Natural killer cell (primary cell): ENCODE measurements around the gene CD180. TPM values are rescaled to one million over a fixed set of nuclear protein-coding genes. Genes with fewer than 3 reads are reported as not detected.

Experiments used
- ATAC-seq, 3 donors: fragments of 150-1000 bp in 2 of 3; fragments of 200-7000 bp in 1 of 3; cut with Tn5 transposase; 1 replicate in 1 of 3; 2 replicates in 2 of 3; pipeline ENCODE4 v1.10.0; 2021; ENCODE audit warnings: mild to moderate bottlenecking in 2 of 3, moderate library complexity in 2 of 3
- DNase-seq, 2 donors: peaks; one replicate each; pipeline versions ENCODE4 v3.0.0 to v3.0.0-alpha.2; 2013 to 2021; ENCODE audit warnings: mixed read lengths in 1 of 2
- H3K27ac ChIP-seq: one replicate; pipeline ENCODE4 v1.5.1; 2013; ENCODE audit warnings: mild to moderate bottlenecking, low read length
- H3K27me3 ChIP-seq: one replicate; pipeline ENCODE4 v1.6.1; 2013; ENCODE audit warnings: low read length; ENCODE audit not compliant: control insufficient read depth, insufficient read depth
- H3K36me3 ChIP-seq: one replicate; pipeline ENCODE4 v1.6.1; 2013; ENCODE audit warnings: low read length; ENCODE audit not compliant: control insufficient read depth, insufficient read depth
- H3K4me1 ChIP-seq: one replicate; pipeline ENCODE4 v1.6.1; 2013; ENCODE audit warnings: low read length; ENCODE audit not compliant: control insufficient read depth, insufficient read depth
- H3K4me3 ChIP-seq: one replicate; pipeline ENCODE4 v1.5.1; 2013; ENCODE audit warnings: low read length
- H3K9me3 ChIP-seq: one replicate; pipeline ENCODE4 v1.6.1; 2013; ENCODE audit warnings: low read length; ENCODE audit not compliant: control insufficient read depth, insufficient read depth
- H3K27ac Mint-ChIP-seq, 2 donors: one replicate each; pipeline ENCODE4 v1.8.0; 2022; ENCODE audit warnings: mild to moderate bottlenecking in 2 of 2, mixed read lengths in 2 of 2, moderate library complexity in 1 of 2
- H3K27me3 Mint-ChIP-seq, 2 donors: one replicate each; pipeline ENCODE4 v1.8.0; 2022; ENCODE audit warnings: low read depth in 2 of 2, mixed read lengths in 2 of 2
- H3K36me3 Mint-ChIP-seq: one replicate; pipeline ENCODE4 v1.8.0; 2022; ENCODE audit warnings: mixed read lengths
- H3K4me1 Mint-ChIP-seq, 2 donors: one replicate each; pipeline ENCODE4 v1.8.0; 2022; ENCODE audit warnings: mixed read lengths in 2 of 2
- H3K4me3 Mint-ChIP-seq: one replicate; pipeline ENCODE4 v1.8.0; 2022; ENCODE audit warnings: mild to moderate bottlenecking, moderate library complexity, mixed read lengths
- H3K9me3 Mint-ChIP-seq, 2 donors: one replicate each; pipeline ENCODE4 v1.8.0; 2022; ENCODE audit warnings: mixed read lengths in 2 of 2
- CTCF ChIP-seq: fragments of 200-600 bp; IDR thresholded peaks from one replicate; pipeline ENCODE4 v1.8.0; 2022; ENCODE audit warnings: antibody characterized with exemption
- WGBS: methylation state at CpG from one replicate; pipeline ENCODE4 v1.1.7; 2013; ENCODE audit warnings: missing lambda C conversion rate; ENCODE audit not compliant: insufficient coverage; 5-methylcytosine and 5-hydroxymethylcytosine counted together
- intact Hi-C: fragments of 100-400 bp; cut with micrococcal nuclease; formaldehyde crosslinking; loops from one replicate; pipeline ENCODE4 v1.14.2; 2022
- total RNA-seq, 4 donors: library from RNA; stranded (reverse); fragments of 120-200 nt in 1 of 4; gene quantifications; one replicate each; pipeline versions ENCODE4 v1.2.3 to v1.2.4, GENCODE V29; 2013 to 2022

CD180 gene
- total RNA-seq, 3 donors from 2014 or later (not counting 1 experiment from before 2014, with no cell fraction given), result 0.34 to 1.2 (median 1.1) TPM

GRCh38 chr5:67135381-67135984 is 61.1 kb downstream of the CD180 start:
- Histone ChIP-seq H3K27me3 (no peaks in the 10 kb centered on the region), H3K4me1 (no peaks in the 10 kb centered on the region), H3K27ac (no peak overlapping the region), H3K9me3 (no peaks in the 10 kb centered on the region), H3K36me3 (no peaks in the 10 kb centered on the region), H3K4me3 (no peak overlapping the region)
- no peak for TF ChIP-seq CTCF
- Mint-ChIP-seq H3K4me3 (no peak overlapping the region), H3K4me1 (no peaks in the 10 kb centered on the region), H3K27me3 (no peaks in the 10 kb centered on the region), H3K27ac (no peak overlapping the region), H3K9me3 (no peaks in the 10 kb centered on the region), H3K36me3 (no peaks in the 10 kb centered on the region)
- intact Hi-C loops, result no loop called here
- WGBS, result 95% methylated on average over 5 of the region's 6 CpGs
- DNase-seq (no peak), ATAC-seq (no peak)

- no peak overlapping the region for H3K27ac ChIP-seq
- no peaks in the 10 kb centered on the region for H3K4me1 ChIP-seq
- H3K36me3 ChIP-seq, result no peaks in the 10 kb centered on the region
- Mint-ChIP-seq H3K27ac (no peak overlapping the region), H3K36me3 (no peaks in the 10 kb centered on the region), H3K9me3 (no peaks in the 10 kb centered on the region), H3K4me3 (no peak overlapping the region), H3K27me3 (no peaks in the 10 kb centered on the region), H3K4me1 (no peaks in the 10 kb centered on the region)
- no peak overlapping the region for H3K4me3 ChIP-seq
- WGBS, result 100% methylated on average over 3 of the region's 3 CpGs
- H3K27me3 ChIP-seq, result no peaks in the 10 kb centered on the region
- TF ChIP-seq CTCF, result no peak
- no peak for DNase-seq
- ATAC-seq, result no peak
- H3K9me3 ChIP-seq, result no peaks in the 10 kb centered on the region
- intact Hi-C loops, result no loop called here
Measured at GRCh38 chr5:67133776-67134175, 62.8 kb downstream of the CD180 start.

GRCh38 chr5:67133217-67133616 is 63.4 kb downstream of the CD180 start:
- Mint-ChIP-seq H3K27me3 (no peaks in the 10 kb centered on the region), H3K9me3 (no peaks in the 10 kb centered on the region), H3K36me3 (no peaks in the 10 kb centered on the region), H3K4me3 (no peak overlapping the region), H3K27ac (no peak overlapping the region), H3K4me1 (no peaks in the 10 kb centered on the region)
- ATAC-seq (no peak), DNase-seq (no peak)
- WGBS, result 46% methylated on average over 2 of the region's 2 CpGs
- no peaks in the 10 kb centered on the region for H3K36me3 ChIP-seq
- H3K9me3 ChIP-seq, result no peaks in the 10 kb centered on the region
- no peak for TF ChIP-seq CTCF
- no peaks in the 10 kb centered on the region for H3K4me1 ChIP-seq
- no peak overlapping the region for H3K27ac ChIP-seq
- no peaks in the 10 kb centered on the region for H3K27me3 ChIP-seq
- H3K4me3 ChIP-seq, result no peak overlapping the region
- intact Hi-C loops, result no loop called here

- Mint-ChIP-seq H3K9me3 (no peaks in the 10 kb centered on the region), H3K27me3 (no peaks in the 10 kb centered on the region)
- H3K9me3 ChIP-seq, result no peaks in the 10 kb centered on the region
Measured at GRCh38 chr5:67129768-67130167, 66.8 kb downstream of the CD180 start.

More at GRCh38 chr5:67129768-67130167, 66.8 kb downstream of the CD180 start:
- H3K4me1 ChIP-seq, result no peaks in the 10 kb centered on the region
- Mint-ChIP-seq H3K36me3 (peaks cover 9% of the 10 kb centered on the region), H3K4me3 (no peak overlapping the region), H3K4me1 (peaks cover 0 to 6% of the 10 kb centered on the region in 2 donors), H3K27ac (no peak overlapping the region)
- WGBS, result 95% methylated on average over 2 of the region's 2 CpGs
- H3K27ac ChIP-seq, result no peak overlapping the region
- TF ChIP-seq CTCF, result no peak
- H3K4me3 ChIP-seq, result no peak overlapping the region
- intact Hi-C loops, result no loop called here
- ATAC-seq, result no peak
- H3K27me3 ChIP-seq, result no peaks in the 10 kb centered on the region
- H3K36me3 ChIP-seq, result no peaks in the 10 kb centered on the region
- DNase-seq, result no peak
